ENCODE results near the gene C5AR2.

DNA sequence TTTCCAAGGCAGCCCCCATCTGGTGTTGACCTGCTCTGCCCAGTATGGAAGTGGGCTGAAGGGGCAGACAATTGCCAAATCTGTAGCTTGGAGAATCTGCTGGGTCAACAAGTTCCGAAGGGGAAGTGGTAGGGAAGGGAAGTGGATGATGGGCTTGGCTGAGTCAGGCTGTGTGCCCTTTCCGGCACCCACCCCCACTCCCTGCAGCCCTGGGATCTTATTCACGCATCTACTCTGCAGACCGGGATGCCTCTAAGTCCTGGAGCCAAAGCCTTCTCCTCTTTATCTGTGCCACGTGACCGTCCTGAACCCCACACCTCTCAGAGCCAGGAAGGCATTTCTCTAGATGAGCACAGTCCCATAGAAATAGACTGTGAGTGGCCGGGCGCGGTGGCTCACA, 7.5 kb upstream of the C5AR2 start:
- TF ChIP-seq CTCF (conservative IDR thresholded peaks at IDR 0.05) (no peak), ZFX (IDR thresholded peaks at IDR 0.05) (no peak)
